Smooth muscle cell (in vitro differentiated cells): Measurements from ENCODE around the gene NABP1. TPM values are rescaled to one million over a fixed set of nuclear protein-coding genes. Genes with fewer than 3 reads are reported as not detected.

Experiments used
- DNase-seq: peaks from one replicate; lab custom pipeline; 2025; ENCODE audit not compliant: unreplicated experiment; lab: John Stamatoyannopoulos, UW
- H2AFZ ChIP-seq: fragments of 200-600 bp; sonication (generic); 2 replicates; pipeline ENCODE4 v1.6.0; 2016; ENCODE audit warnings: antibody characterized with exemption, low read depth, mild to moderate bottlenecking
- H3F3A ChIP-seq: fragments of 200-600 bp; sonication (generic); 2 replicates; pipeline ENCODE4 v1.6.0; 2017; ENCODE audit warnings: antibody characterized with exemption, low read depth
- H3K27ac ChIP-seq: fragments of 200-600 bp; sonication (generic); 2 replicates; pipeline ENCODE4 v1.5.1; 2016; ENCODE audit warnings: low read depth, mild to moderate bottlenecking
- H3K27me3 ChIP-seq: fragments of 200-600 bp; sonication (generic); 2 replicates; pipeline ENCODE4 v1.6.1; 2016; ENCODE audit warnings: low read depth, mild to moderate bottlenecking
- H3K36me3 ChIP-seq: fragments of 200-600 bp; sonication (generic); 2 replicates; pipeline ENCODE4 v1.5.1; 2016; ENCODE audit warnings: low read depth
- H3K4me1 ChIP-seq: fragments of 200-600 bp; sonication (generic); 2 replicates; pipeline ENCODE4 v1.5.1; 2016; ENCODE audit warnings: low read depth
- H3K4me2 ChIP-seq: fragments of 200-600 bp; sonication (generic); 2 replicates; pipeline ENCODE4 v1.6.0; 2016; ENCODE audit warnings: mild to moderate bottlenecking
- H3K4me3 ChIP-seq: fragments of 200-600 bp; sonication (generic); 2 replicates; pipeline ENCODE4 v1.5.1; 2016; ENCODE audit warnings: mild to moderate bottlenecking
- H3K79me2 ChIP-seq: fragments of 200-600 bp; sonication (generic); 2 replicates; pipeline ENCODE4 v1.6.0; 2016; ENCODE audit warnings: low read depth, mild to moderate bottlenecking
- H3K9ac ChIP-seq: fragments of 200-600 bp; sonication (generic); 2 replicates; pipeline ENCODE4 v1.6.0; 2016; ENCODE audit warnings: low read depth
- H3K9me3 ChIP-seq: fragments of 200-600 bp; sonication (generic); replicated peaks from 2 replicates; pipeline ENCODE4 v1.5.1; 2016; ENCODE audit warnings: low read depth
- H4K20me1 ChIP-seq: fragments of 200-600 bp; sonication (generic); 2 replicates; pipeline ENCODE4 v1.6.0; 2016; ENCODE audit warnings: low read depth
- CTCF ChIP-seq: fragments of 200-600 bp; sonication (generic); IDR thresholded peaks from 2 replicates; pipeline ENCODE4 v1.5.1; 2017; ENCODE audit warnings: borderline replicate concordance, mild to moderate bottlenecking, antibody characterized with exemption; ENCODE audit not compliant: insufficient read depth, poor library complexity, severe bottlenecking
- WGBS: methylation state at CpG from one replicate; pipeline ENCODE4 v1.1.7; 2016; ENCODE audit warnings: low lambda C conversion rate; 5-methylcytosine and 5-hydroxymethylcytosine counted together
- polyA plus RNA-seq: library from polyadenylated mRNA; unstranded; fragments of >200 nt; fragmentation: Nextera tagmentation; extraction: Ambion mirVana; gene quantifications from 2 replicates; pipeline ENCODE4 v1.2.1, GENCODE V29; 2016
- total RNA-seq: library from RNA; depleted of rRNA; stranded (reverse); fragments of >200 nt; gene quantifications from 2 replicates; pipeline ENCODE4 v1.2.3, GENCODE V29; 2014

The NABP1 gene
- total and polyA plus RNA-seq, 2 experiments from 2014 or later: 7.8 to 44.9 TPM

GRCh38 chr2:191699341-191699945, 21.5 kb downstream of the NABP1 start:
- H3K4me2 ChIP-seq: no peak overlapping the region
- TF ChIP-seq CTCF: no peak

GRCh38 chr2:191701029-191701428, 23.1 kb downstream of the NABP1 start:
- H3K4me1 ChIP-seq: no peaks in the 10 kb centered on the region
- no peaks in the 10 kb centered on the region for H4K20me1 ChIP-seq
- 38% methylated on average over 1 of the region's 1 CpG for WGBS
- no peak overlapping the region for H3K4me2 ChIP-seq
- no peaks in the 10 kb centered on the region for H3K27me3 ChIP-seq
- no peak overlapping the region for H3K27ac ChIP-seq
- no peaks in the 10 kb centered on the region for H3K9me3 ChIP-seq
- H3K9ac ChIP-seq: no peak overlapping the region
- H3K36me3 ChIP-seq: no peaks in the 10 kb centered on the region
- H3K79me2 ChIP-seq: no peaks in the 10 kb centered on the region
- H3F3A ChIP-seq: no peaks in the 10 kb centered on the region
- H2AFZ ChIP-seq: no peak overlapping the region
- DNase-seq: no peak
- no peak for TF ChIP-seq CTCF
- no peak overlapping the region for H3K4me3 ChIP-seq

More at GRCh38 chr2:191699341-191699945, 21.5 kb downstream of the NABP1 start:
- Histone ChIP-seq H3K79me2 (no peaks in the 10 kb centered on the region), H3K27ac (no peak overlapping the region), H3K9me3 (no peaks in the 10 kb centered on the region), H3K9ac (no peak overlapping the region), H3K36me3 (no peaks in the 10 kb centered on the region), H3K4me1 (no peaks in the 10 kb centered on the region), H3F3A (no peaks in the 10 kb centered on the region), H2AFZ (no peak overlapping the region), H4K20me1 (no peaks in the 10 kb centered on the region), H3K27me3 (no peaks in the 10 kb centered on the region), H3K4me3 (no peak overlapping the region)
- no peak for DNase-seq
- WGBS: 91% methylated on average over 10 of the region's 10 CpGs

- Histone ChIP-seq H3F3A (no peaks in the 10 kb centered on the region), H3K4me2 (no peak overlapping the region), H3K9me3 (no peaks in the 10 kb centered on the region), H3K4me3 (no peak overlapping the region), H3K4me1 (no peaks in the 10 kb centered on the region), H3K27me3 (no peaks in the 10 kb centered on the region), H3K27ac (no peak overlapping the region), H3K36me3 (no peaks in the 10 kb centered on the region), H2AFZ (no peak overlapping the region), H4K20me1 (no peaks in the 10 kb centered on the region), H3K9ac (no peak overlapping the region), H3K79me2 (no peaks in the 10 kb centered on the region)
- no peak for TF ChIP-seq CTCF
- no peak for DNase-seq
- WGBS: 69% methylated on average over 2 of the region's 2 CpGs
Measured at GRCh38 chr2:191701696-191702095, 23.8 kb downstream of the NABP1 start.

GRCh38 chr2:191703079-191703725, 25.3 kb downstream of the NABP1 start:
- no peaks in the 10 kb centered on the region for H3K79me2 ChIP-seq
- H3K36me3 ChIP-seq: no peaks in the 10 kb centered on the region
- no peaks in the 10 kb centered on the region for H3K27me3 ChIP-seq
- no peaks in the 10 kb centered on the region for H3K4me1 ChIP-seq
- 91% methylated on average over 7 of the region's 7 CpGs for WGBS
- no peak for TF ChIP-seq CTCF
- no peak overlapping the region for H2AFZ ChIP-seq
- no peak overlapping the region for H3K9ac ChIP-seq
- no peaks in the 10 kb centered on the region for H4K20me1 ChIP-seq
- H3K27ac ChIP-seq: no peak overlapping the region
- no peak overlapping the region for H3K4me3 ChIP-seq
- no peaks in the 10 kb centered on the region for H3F3A ChIP-seq
- no peak for DNase-seq
- no peak overlapping the region for H3K4me2 ChIP-seq
- H3K9me3 ChIP-seq: no peaks in the 10 kb centered on the region
